GM21576 (cell line): ENCODE data around the gene GUCA2B.

Source experiments
- ATAC-seq: cut with Tn5 transposase; IDR thresholded peaks from one replicate; pipeline ENCODE4 v1.9.1; 2021; ENCODE audit warnings: mild to moderate bottlenecking, moderate library complexity; ENCODE audit not compliant: unreplicated experiment

Gene GUCA2B

DNA sequence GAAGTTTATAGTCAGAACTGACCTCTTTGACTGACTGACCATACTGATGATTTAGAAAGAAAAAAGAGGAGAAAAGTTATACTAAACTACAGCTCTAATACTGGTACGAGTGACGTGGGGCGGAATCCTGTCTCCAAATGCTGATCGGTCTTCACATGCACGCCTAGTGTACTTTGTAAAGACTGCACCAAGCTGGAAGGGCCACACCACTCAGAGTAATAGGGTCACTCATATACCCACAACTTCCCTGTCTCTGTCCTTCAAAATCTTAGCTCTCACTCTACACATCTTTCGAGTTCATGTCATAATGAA is 30.7 kb downstream of the GUCA2B start:
- ATAC-seq, result no peak

DNA sequence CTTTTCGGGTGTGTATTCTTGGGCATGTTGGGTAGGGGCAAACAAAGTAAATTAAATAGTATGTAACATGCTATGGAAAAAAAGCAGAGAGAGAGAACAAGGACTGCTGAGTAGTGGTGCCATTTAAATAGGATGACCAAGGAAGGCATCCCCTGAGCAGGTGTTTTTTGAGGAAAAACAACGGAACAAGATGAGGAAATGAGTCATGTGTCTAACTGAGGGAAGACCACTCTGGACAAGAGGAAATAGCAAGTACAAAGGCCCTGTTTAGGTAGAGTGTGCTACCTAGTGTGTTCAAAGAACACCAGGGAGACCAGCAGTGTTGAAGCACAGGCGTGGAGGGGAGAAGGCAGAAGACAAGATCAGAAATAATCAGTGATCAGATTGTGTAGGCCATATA is 31.4 kb downstream of the GUCA2B start:
- no peak for ATAC-seq

DNA sequence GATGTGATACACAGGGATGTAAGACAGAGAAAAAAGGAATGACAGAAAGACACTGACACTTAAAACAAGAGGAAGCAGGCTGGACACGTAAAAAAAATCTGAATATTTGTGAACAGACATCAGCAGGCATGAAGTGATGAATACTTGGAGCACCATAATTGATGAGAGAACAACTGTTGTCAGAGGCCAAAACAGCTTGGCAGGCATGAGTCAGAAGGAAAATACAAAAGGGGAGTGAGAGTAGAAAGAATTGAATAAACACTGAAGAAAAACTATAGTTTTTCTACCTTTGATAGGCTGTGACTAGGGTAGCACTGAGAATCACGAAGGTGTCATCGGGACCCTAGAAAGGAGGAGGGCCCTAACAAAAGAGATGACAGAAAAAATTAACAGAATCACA is 32.9 kb downstream of the GUCA2B start:
- ATAC-seq, result no peak

DNA sequence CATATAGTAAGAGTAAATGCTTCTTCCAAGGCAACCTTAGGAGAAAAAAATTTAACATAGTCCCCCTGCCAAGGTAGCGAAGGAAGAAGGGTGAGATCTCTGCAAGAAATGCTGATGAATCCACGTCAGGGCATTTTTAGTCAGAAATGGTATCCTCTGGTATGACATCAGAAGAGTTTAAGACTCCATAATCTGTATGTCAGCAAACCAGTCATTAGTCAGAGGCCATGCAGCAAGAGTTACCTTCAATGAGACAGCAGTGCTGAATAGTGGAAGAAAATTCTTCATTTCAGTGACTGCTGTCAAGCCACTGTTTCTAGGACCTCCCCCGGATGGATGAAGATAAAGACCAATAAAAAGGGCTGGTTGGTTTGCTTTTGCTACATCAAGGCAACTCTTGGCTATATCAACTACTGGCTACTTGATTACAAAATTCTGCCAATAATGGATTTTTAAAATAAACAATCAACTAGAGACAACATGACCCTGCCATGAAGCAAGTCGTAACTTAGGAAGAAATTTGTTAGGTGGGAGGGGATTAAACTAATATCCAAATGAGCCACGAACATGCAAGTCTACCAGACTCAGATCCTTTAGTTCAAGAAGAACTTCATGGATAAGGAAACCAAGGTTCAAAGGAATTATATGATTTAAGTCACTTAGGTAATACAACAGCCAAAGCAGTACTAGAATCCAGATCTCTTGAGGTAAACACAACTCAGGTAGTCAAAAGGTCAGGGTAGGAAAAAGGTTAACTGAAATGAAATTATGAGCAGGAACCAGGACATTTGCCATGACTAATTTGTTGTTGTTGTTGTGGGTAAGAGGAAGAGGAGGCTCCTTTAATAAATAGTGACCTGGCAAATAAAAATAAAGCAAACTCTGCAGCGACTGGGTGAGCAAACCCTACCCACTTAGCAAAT is 37.0 kb downstream of the GUCA2B start:
- no peak for ATAC-seq

DNA sequence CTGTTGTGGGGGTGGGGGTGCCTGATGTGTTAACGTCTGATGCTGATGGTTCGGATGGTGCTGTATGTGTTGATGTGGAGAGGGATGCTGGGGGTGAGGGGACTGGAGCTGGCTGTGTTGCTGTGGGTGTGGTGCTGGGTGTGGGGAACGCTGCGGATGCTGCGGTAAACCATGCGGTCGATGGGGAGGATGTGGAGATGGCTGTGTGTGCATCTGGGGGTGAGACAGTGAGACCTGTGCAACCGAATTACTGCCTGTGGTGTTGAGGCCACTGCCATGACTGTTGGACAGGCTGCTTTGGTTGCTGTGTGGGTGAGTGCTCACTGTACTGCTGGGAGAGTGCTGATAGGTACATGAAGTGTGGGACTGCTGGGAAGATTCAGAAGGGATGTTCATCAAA is 38.1 kb downstream of the GUCA2B start:
- ATAC-seq, result no peak

DNA sequence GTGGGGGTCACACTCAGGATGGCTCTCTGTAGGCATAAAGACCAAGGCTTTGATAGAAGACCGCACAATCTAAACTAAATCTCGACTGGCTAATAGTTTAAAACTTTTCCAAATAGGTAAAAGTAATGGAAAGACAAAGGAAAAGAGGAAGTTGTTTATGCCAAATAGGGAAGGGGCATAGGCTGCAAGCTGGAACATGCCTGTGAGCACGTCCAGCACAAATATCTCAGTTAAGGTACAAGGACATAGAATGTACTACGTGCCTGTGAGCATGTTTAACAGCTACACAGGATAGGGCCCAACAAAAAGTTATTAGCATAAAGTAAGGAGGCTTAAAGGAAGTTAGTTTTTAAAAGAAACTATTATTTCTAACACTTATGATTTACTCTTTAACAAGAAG is 38.9 kb downstream of the GUCA2B start:
- ATAC-seq, result no peak

DNA sequence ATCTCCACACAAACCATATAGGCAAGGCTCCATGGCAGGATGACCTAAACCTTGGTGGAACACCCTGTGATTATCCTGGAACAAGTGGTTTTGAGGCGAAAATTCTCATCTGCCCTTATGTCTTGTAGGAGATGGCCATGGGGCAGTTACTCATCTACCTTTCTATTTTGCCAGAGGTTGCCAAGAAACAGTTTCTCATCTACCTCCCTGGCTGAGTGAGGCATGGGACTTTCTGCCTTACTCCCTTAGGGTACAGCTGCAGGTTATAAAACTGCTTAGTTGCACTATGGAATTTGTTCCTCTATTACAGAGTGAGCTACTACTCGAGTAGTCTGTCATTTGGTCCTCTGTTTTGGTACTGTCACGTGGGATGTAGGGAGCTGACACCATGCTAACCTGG is 42.6 kb downstream of the GUCA2B start:
- no peak for ATAC-seq

DNA sequence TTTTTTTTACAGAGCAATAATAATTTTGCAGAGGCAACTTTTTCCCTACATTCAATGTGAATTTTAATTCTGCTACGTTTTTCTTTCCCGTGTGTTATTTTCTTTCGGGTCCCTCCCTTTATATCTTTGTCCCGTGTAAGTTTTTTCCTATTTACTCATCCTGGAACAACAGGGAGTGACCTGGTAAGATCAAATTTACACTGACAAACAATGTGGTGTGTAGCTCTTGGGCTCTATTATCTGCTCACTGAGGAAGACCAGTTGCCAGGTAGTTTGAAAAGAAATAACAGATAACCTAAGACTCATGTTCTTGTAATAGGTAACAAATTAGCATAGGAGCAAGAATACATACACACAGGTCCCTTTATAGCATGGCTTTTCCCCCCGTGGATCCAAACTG is 45.0 kb downstream of the GUCA2B start:
- no peak for ATAC-seq

DNA sequence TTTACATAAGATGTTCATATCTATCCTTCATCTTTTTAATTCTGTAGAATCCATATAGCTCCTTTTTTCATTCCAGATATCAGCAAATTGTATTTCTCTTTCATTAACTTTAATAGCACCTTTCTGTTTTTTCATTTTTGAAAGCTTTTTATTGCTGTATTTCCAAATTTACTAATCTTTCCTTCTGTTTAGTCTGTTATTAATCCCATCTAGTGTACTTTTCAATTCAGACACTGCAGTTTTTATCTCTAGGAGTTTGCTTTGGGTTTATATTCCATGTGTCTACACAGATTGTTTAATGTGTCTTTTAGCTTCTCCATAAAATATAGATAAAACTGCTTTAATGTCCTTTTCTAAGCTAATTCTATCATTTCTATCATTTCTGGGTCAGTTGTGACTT is 48.8 kb downstream of the GUCA2B start:
- ATAC-seq, result no peak
